GM12878 (cell line): ENCODE data around the gene TRIM62. TPM values are rescaled to one million over a fixed set of nuclear protein-coding genes. Genes with fewer than 3 reads are reported as not detected.

Source experiments
- ATAC-seq: fragments of 200-7000 bp; cut with Tn5 transposase; 3 replicates; pipeline ENCODE4 v1.9.1; 2020; ENCODE audit warnings: mild to moderate bottlenecking, moderate library complexity
- BruUV-seq: library from RNA; stranded (reverse); fragments of 400-500 nt; replicated peaks from 2 replicates; lab custom pipeline; 2021; lab: Mats Ljungman, UMichigan
- CTCF ChIA-PET: fragments of 300-600 bp; sonication (Branson Sonifier 250); formaldehyde crosslinking; extraction: SDS; loops from one replicate; lab custom pipeline; 2021; ENCODE audit warnings: inconsistent platforms; lab: Yijun Ruan, JAX
- POLR2A ChIA-PET: fragments of 350-600 bp; formaldehyde crosslinking; extraction: SDS; loops from one replicate; lab custom pipeline; 2021; ENCODE audit warnings: inconsistent platforms; lab: Charles Lee
- RAD21 ChIA-PET: fragments of 300-600 bp; sonication (Branson Sonifier 250); formaldehyde crosslinking; loops from one replicate; lab custom pipeline; 2023; ENCODE audit warnings: antibody characterized with exemption; ENCODE audit not compliant: unreplicated experiment; lab: Charles Lee
- SMC1A ChIA-PET: fragments of 300-600 bp; sonication (Branson Sonifier 250); formaldehyde crosslinking; loops from one replicate; lab custom pipeline; 2023; ENCODE audit not compliant: unreplicated experiment, uncharacterized antibody; lab: Charles Lee
- DNase-seq: peaks from one replicate; pipeline ENCODE4 v3.0.0-alpha.2; 2011; ENCODE audit warnings: low read depth, low spot score
- FAIRE-seq: peaks from 3 replicates; lab custom pipeline; 2011; peaks lifted over from hg19 to GRCh38; lab: Jason Lieb, UNC
- H2AFZ ChIP-seq: 2 replicates; pipeline ENCODE4 v1.6.0; 2011; ENCODE audit warnings: low read depth, low read length, control low read depth; ENCODE audit not compliant: control insufficient read depth
- H3K27ac ChIP-seq: 2 replicates; pipeline ENCODE4 v1.5.1; 2011; ENCODE audit warnings: control low read depth; ENCODE audit not compliant: control insufficient read depth, insufficient read depth
- H3K27me3 ChIP-seq, 2 experiments: replicated peaks in 1 of 2; 2 replicates each; pipeline versions ENCODE4 v1.6.0 to v1.6.1; 2011; ENCODE audit warnings: low read length in 1 of 2; ENCODE audit not compliant: control insufficient read depth in 2 of 2, insufficient read depth in 2 of 2
- H3K36me3 ChIP-seq, 2 experiments: 2 replicates each; pipeline ENCODE4 v1.5.1; 2011; ENCODE audit warnings: low read length in 1 of 2; ENCODE audit not compliant: control insufficient read depth in 2 of 2, insufficient read depth in 2 of 2
- H3K4me1 ChIP-seq: 2 replicates; pipeline ENCODE4 v1.6.1; 2011; ENCODE audit warnings: mild to moderate bottlenecking, low read length, moderate library complexity, mixed read lengths; ENCODE audit not compliant: control insufficient read depth, insufficient read depth
- H3K4me2 ChIP-seq: 2 replicates; pipeline ENCODE4 v1.6.0; 2011; ENCODE audit warnings: control low read depth; ENCODE audit not compliant: control insufficient read depth, insufficient read depth
- H3K4me3 ChIP-seq: fragments of 200-600 bp; sonication (generic); 2 replicates; pipeline ENCODE4 v1.5.1; 2016
- H3K79me2 ChIP-seq: 2 replicates; pipeline ENCODE4 v1.6.0; 2011; ENCODE audit warnings: low read length; ENCODE audit not compliant: control insufficient read depth, insufficient read depth
- H3K9ac ChIP-seq: 2 replicates; pipeline ENCODE4 v1.8.0; 2011; ENCODE audit warnings: low read length, control low read depth, mixed read lengths; ENCODE audit not compliant: control insufficient read depth, insufficient read depth
- H3K9me3 ChIP-seq: replicated peaks from 3 replicates; pipeline ENCODE4 v1.5.1; 2011; ENCODE audit warnings: mild to moderate bottlenecking, low read length; ENCODE audit not compliant: control insufficient read depth, insufficient read depth
- H4K20me1 ChIP-seq: 2 replicates; pipeline ENCODE4 v1.6.0; 2011; ENCODE audit not compliant: control insufficient read depth, insufficient read depth
- ASH2L ChIP-seq: fragments of 300-600, 200-600 bp; sonication (generic); IDR thresholded peaks from 2 replicates; pipeline ENCODE4 v1.6.1; 2017; ENCODE audit warnings: low read depth, mild to moderate bottlenecking, borderline replicate concordance
- BRCA1 ChIP-seq: IDR thresholded peaks from 2 replicates; pipeline ENCODE4 v1.6.1; 2011; ENCODE audit warnings: low read depth, low read length, improper control_type of control experiment
- EED ChIP-seq: sonication (generic); IDR thresholded peaks from 2 replicates; pipeline ENCODE4 v1.6.1; 2016; ENCODE audit warnings: antibody characterized with exemption, low read depth
- GATAD2B ChIP-seq: fragments of 450-650 bp; conservative IDR thresholded peaks from 2 replicates; pipeline ENCODE4 v1.6.1; 2017; ENCODE audit warnings: low read depth, mild to moderate bottlenecking, moderate library complexity
- MEF2B ChIP-seq: fragments of 450-650 bp; IDR thresholded peaks from 2 replicates; pipeline ENCODE4 v1.6.1; 2018; ENCODE audit warnings: mild to moderate bottlenecking, moderate library complexity; ENCODE audit not compliant: partially characterized antibody, poor library complexity, severe bottlenecking
- NFXL1 ChIP-seq: fragments of 450-650 bp; IDR thresholded peaks from 2 replicates; pipeline ENCODE4 v1.6.1; 2017; ENCODE audit warnings: antibody characterized with exemption, mild to moderate bottlenecking, borderline replicate concordance
- NRF1 ChIP-seq: conservative IDR thresholded peaks from 2 replicates; pipeline ENCODE4 v1.6.1; 2011; ENCODE audit warnings: mild to moderate bottlenecking, low read depth, low read length, improper control_type of control experiment
- RBBP5 ChIP-seq: fragments of 200-600 bp; sonication (generic); conservative IDR thresholded peaks from 2 replicates; pipeline ENCODE4 v1.6.1; 2016
- TCF3 ChIP-seq: IDR thresholded peaks from 2 replicates; pipeline ENCODE4 v1.6.1; 2012; ENCODE audit warnings: low read depth, mild to moderate bottlenecking, low read length, borderline replicate concordance; ENCODE audit not compliant: insufficient read depth
- WRNIP1 ChIP-seq: IDR thresholded peaks from 2 replicates; pipeline ENCODE4 v1.6.1; 2011; ENCODE audit warnings: low read depth, low read length, improper control_type of control experiment, borderline replicate concordance
- WGBS: methylation state at CpG from one replicate; pipeline ENCODE4 v1.1.6; 2016; ENCODE audit warnings: low lambda C conversion rate; ENCODE audit not compliant: insufficient replicate concordance, insufficient coverage; ENCODE audit errors: missing lambda C conversion rate; 5-methylcytosine and 5-hydroxymethylcytosine counted together
- in situ Hi-C: fragments of 300-500 bp; cut with MboI; formaldehyde crosslinking; loops from 9 replicates; pipeline ENCODE4 v1.14.3; 2018; ENCODE audit warnings: mixed read lengths
- intact Hi-C: fragments of 100-400 bp; cut with micrococcal nuclease; formaldehyde crosslinking; loops from one replicate; pipeline ENCODE4 v1.14.2; 2022; ENCODE audit not compliant: unreplicated experiment
- polyA plus RNA-seq, 11 experiments: library from polyadenylated mRNA; depleted of rRNA in 4 of 11; unstranded in 6 of 11; stranded (reverse) in 5 of 11; fragments of >200 nt; fragmentation: Nextera tagmentation in 4 of 11; fragmentation: Illumina TruSeq in 1 of 11; extraction: Ambion mirVana in 4 of 11; extraction: Trizol in 1 of 11; gene quantifications; 1 replicate in 1 of 11; 2 replicates in 10 of 11; pipeline versions ENCODE4 v1.2.1 to v1.2.3, GENCODE V29; 2011 to 2016; ENCODE audit warnings: inconsistent platforms in 2 of 11, missing spikeins in 2 of 11, low read depth in 1 of 11
- total RNA-seq, 4 experiments: library from RNA; depleted of rRNA in 3 of 4; stranded (reverse); fragments of >200 nt in 3 of 4; fragmentation: Illumina TruSeq in 1 of 4; extraction: Trizol in 1 of 4; gene quantifications; 2 replicates each; pipeline versions ENCODE4 v1.2.1 to v1.2.3, GENCODE V29; 2013 to 2021
- TF ChIP-seq, protein P1 (sequence below), 3 experiments: IDR thresholded peaks in 2 of 3; conservative IDR thresholded peaks in 1 of 3; 2 replicates each; pipeline ENCODE4 v1.5.1; 2011; ENCODE audit warnings: low read depth in 3 of 3, low read length in 3 of 3, mild to moderate bottlenecking in 3 of 3, control low read depth in 2 of 3, moderate library complexity in 2 of 3, inconsistent platforms in 1 of 3, mixed read lengths in 1 of 3; ENCODE audit not compliant: control insufficient read depth in 2 of 3, insufficient read depth in 1 of 3; ENCODE audit errors: extremely low read depth in 1 of 3
- TF ChIP-seq, protein P2 (sequence below): fragments of 450-650 bp; formaldehyde crosslinking; IDR thresholded peaks from 2 replicates; pipeline ENCODE4 v1.4.0; 2022; ENCODE audit warnings: mild to moderate bottlenecking, moderate library complexity
- TF ChIP-seq, protein P3 (sequence below): fragments of 450-650 bp; IDR thresholded peaks from 2 replicates; pipeline ENCODE4 v1.6.1; 2017; ENCODE audit warnings: low read depth, mild to moderate bottlenecking, moderate library complexity
- TF ChIP-seq, protein P4 (sequence below): fragments of 450-650 bp; IDR thresholded peaks from 2 replicates; pipeline ENCODE4 v1.6.1; 2017; ENCODE audit warnings: mild to moderate bottlenecking

TRIM62 gene
- total and polyA plus RNA-seq, 10 of the 15 experiments (the other 5 are each of a cell fraction or from before 2014, with no cell fraction given), result 0.52 to 4.2 (median 1.9) TPM

DNA sequence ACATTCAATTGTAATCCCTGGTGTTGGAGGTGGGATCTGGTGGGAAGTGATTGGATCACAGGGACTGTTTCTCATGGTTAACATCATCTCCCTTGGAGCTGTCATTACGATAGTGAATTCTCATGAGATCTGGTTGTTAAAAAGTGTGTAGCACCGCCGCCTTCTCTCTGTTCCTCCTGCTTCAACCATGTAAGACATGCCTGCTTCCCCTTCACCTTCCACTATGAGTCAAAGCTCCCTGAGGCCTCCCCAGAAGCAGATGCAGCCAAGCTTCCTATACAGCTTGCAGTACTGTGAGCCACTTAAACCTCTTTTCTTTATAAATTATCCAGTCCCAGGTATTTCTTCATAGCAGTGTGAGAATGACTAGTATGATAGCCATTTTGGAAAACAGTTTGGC lies 30.1 kb upstream of the TRIM62 start (continued):
- TF ChIP-seq, protein P1, sequence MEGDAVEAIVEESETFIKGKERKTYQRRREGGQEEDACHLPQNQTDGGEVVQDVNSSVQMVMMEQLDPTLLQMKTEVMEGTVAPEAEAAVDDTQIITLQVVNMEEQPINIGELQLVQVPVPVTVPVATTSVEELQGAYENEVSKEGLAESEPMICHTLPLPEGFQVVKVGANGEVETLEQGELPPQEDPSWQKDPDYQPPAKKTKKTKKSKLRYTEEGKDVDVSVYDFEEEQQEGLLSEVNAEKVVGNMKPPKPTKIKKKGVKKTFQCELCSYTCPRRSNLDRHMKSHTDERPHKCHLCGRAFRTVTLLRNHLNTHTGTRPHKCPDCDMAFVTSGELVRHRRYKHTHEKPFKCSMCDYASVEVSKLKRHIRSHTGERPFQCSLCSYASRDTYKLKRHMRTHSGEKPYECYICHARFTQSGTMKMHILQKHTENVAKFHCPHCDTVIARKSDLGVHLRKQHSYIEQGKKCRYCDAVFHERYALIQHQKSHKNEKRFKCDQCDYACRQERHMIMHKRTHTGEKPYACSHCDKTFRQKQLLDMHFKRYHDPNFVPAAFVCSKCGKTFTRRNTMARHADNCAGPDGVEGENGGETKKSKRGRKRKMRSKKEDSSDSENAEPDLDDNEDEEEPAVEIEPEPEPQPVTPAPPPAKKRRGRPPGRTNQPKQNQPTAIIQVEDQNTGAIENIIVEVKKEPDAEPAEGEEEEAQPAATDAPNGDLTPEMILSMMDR (IDR thresholded peaks at IDR 0.05 in 2 of 3, conservative IDR thresholded peaks at IDR 0.05 in 1 of 3; ENCODE audit: control insufficient read depth in 2 of 3, extremely low read depth in 1 of 3, insufficient read depth in 1 of 3, low read depth in 3 of 3, low read length in 3 of 3), result no peak
- TF ChIP-seq, all 136 proteins: peak for 1

DNA sequence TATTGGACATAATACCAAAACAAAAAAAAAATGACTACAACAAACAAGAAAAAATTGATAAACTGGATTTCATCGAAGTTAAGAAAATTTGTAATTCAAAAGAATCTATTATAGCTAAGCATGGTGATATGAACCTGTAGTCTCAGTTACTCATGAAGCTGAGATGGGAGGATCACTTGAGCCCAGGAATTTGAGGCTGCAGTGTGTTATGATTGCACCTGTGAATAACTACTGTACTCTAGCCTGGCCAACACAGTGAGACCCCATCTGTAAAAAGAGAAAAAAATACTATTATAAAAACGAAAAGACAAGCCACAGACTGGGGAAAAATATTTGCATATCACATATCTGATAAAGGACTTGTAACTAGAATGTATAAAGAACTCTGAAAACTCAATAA lies 24.5 kb upstream of the TRIM62 start:
- Histone ChIP-seq H3K4me1 (no peaks in the 10 kb centered on the region), H3K4me3 (no peak overlapping the region), H3K4me2 (no peak overlapping the region), H3K27ac (no peak overlapping the region), H4K20me1 (no peaks in the 10 kb centered on the region), H3K27me3 (no peaks in the 10 kb centered on the region), H3K9ac (no peak overlapping the region), H3K9me3 (no peaks in the 10 kb centered on the region), H3K36me3 (no peaks in the 10 kb centered on the region), H2AFZ (no peak overlapping the region), H3K79me2 (no peaks in the 10 kb centered on the region)
- TF ChIP-seq WRNIP1 (no peak), BRCA1 (no peak), ASH2L (no peak), RBBP5 (no peak), MEF2B (no peak), EED (no peak), NFXL1 (no peak), TCF3 (no peak), GATAD2B (no peak), NRF1 (no peak)
- TF ChIP-seq, protein P2, sequence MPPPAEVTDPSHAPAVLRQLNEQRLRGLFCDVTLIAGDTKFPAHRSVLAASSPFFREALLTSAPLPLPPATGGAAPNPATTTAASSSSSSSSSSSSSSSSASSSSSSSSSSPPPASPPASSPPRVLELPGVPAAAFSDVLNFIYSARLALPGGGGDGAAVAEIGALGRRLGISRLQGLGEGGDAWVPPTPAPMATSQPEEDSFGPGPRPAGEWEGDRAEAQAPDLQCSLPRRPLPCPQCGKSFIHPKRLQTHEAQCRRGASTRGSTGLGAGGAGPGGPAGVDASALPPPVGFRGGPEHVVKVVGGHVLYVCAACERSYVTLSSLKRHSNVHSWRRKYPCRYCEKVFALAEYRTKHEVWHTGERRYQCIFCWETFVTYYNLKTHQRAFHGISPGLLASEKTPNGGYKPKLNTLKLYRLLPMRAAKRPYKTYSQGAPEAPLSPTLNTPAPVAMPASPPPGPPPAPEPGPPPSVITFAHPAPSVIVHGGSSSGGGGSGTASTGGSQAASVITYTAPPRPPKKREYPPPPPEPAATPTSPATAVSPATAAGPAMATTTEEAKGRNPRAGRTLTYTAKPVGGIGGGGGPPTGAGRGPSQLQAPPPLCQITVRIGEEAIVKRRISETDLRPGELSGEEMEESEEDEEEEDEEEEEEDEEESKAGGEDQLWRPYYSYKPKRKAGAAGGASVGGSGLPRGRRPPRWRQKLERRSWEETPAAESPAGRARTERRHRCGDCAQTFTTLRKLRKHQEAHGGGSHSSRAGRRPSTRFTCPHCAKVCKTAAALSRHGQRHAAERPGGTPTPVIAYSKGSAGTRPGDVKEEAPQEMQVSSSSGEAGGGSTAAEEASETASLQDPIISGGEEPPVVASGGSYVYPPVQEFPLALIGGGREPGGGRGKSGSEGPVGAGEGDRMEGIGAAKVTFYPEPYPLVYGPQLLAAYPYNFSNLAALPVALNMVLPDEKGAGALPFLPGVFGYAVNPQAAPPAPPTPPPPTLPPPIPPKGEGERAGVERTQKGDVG (CRISPR knock-in tag), result no peak
- TF ChIP-seq, protein P3, sequence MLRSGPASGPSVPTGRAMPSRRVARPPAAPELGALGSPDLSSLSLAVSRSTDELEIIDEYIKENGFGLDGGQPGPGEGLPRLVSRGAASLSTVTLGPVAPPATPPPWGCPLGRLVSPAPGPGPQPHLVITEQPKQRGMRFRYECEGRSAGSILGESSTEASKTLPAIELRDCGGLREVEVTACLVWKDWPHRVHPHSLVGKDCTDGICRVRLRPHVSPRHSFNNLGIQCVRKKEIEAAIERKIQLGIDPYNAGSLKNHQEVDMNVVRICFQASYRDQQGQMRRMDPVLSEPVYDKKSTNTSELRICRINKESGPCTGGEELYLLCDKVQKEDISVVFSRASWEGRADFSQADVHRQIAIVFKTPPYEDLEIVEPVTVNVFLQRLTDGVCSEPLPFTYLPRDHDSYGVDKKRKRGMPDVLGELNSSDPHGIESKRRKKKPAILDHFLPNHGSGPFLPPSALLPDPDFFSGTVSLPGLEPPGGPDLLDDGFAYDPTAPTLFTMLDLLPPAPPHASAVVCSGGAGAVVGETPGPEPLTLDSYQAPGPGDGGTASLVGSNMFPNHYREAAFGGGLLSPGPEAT, result no peak
- TF ChIP-seq, protein P4, sequence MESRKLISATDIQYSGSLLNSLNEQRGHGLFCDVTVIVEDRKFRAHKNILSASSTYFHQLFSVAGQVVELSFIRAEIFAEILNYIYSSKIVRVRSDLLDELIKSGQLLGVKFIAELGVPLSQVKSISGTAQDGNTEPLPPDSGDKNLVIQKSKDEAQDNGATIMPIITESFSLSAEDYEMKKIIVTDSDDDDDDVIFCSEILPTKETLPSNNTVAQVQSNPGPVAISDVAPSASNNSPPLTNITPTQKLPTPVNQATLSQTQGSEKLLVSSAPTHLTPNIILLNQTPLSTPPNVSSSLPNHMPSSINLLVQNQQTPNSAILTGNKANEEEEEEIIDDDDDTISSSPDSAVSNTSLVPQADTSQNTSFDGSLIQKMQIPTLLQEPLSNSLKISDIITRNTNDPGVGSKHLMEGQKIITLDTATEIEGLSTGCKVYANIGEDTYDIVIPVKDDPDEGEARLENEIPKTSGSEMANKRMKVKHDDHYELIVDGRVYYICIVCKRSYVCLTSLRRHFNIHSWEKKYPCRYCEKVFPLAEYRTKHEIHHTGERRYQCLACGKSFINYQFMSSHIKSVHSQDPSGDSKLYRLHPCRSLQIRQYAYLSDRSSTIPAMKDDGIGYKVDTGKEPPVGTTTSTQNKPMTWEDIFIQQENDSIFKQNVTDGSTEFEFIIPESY, result no peak
- SMC1A ChIA-PET, result no interaction called here
- no peak for FAIRE-seq
- in situ Hi-C loops (no loop called here), intact Hi-C loops (no loop called here)
- no TSS peak for BruUV-seq
- no peak for DNase-seq
- WGBS, result 34% methylated on average over 2 of the region's 2 CpGs
- CTCF ChIA-PET, result no interaction called here
- no peak for ATAC-seq
- RAD21 ChIA-PET, result no interaction called here
- POLR2A ChIA-PET, result no interaction called here
